DOHH2 (cell line): ENCODE measurements around the gene TVP23A.

Source experiments
- H3F3A ChIP-seq: fragments of 200-600 bp; sonication (generic), shearing (Covaris generic); 2 replicates; pipeline ENCODE4 v1.6.0; 2016; ENCODE audit warnings: antibody characterized with exemption, mild to moderate bottlenecking; ENCODE audit not compliant: control insufficient read depth, insufficient read depth
- H3K27ac ChIP-seq: fragments of 200-600 bp; sonication (generic); 2 replicates; pipeline ENCODE4 v1.5.1; 2014; ENCODE audit warnings: low read depth, mild to moderate bottlenecking, low read length, moderate library complexity
- H3K27me3 ChIP-seq: fragments of 200-600 bp; sonication (generic); 2 replicates; pipeline ENCODE4 v1.6.1; 2014; ENCODE audit warnings: mild to moderate bottlenecking, low read length, mixed read lengths; ENCODE audit not compliant: control insufficient read depth
- H3K36me3 ChIP-seq: fragments of 200-600 bp; sonication (generic); 2 replicates; pipeline ENCODE4 v1.6.1; 2014; ENCODE audit warnings: mild to moderate bottlenecking, low read length, moderate library complexity, mixed read lengths; ENCODE audit not compliant: control insufficient read depth
- H3K4me1 ChIP-seq: fragments of 200-600 bp; sonication (generic); 2 replicates; pipeline ENCODE4 v1.6.1; 2014; ENCODE audit warnings: mild to moderate bottlenecking, low read length, mixed read lengths; ENCODE audit not compliant: control insufficient read depth
- H3K4me2 ChIP-seq: fragments of 200-600 bp; sonication (generic); 2 replicates; pipeline ENCODE4 v1.6.0; 2014; ENCODE audit warnings: mild to moderate bottlenecking, low read length, moderate library complexity
- H3K4me3 ChIP-seq: fragments of 200-600 bp; sonication (generic); 2 replicates; pipeline ENCODE4 v1.5.1; 2014; ENCODE audit warnings: mild to moderate bottlenecking, low read length, mixed read lengths
- H3K79me2 ChIP-seq: fragments of 200-600 bp; sonication (generic); 2 replicates; pipeline ENCODE4 v1.6.1; 2014; ENCODE audit warnings: mild to moderate bottlenecking, low read length, mixed read lengths; ENCODE audit not compliant: control insufficient read depth
- H3K9me2 ChIP-seq: fragments of 200-600 bp; sonication (generic); replicated peaks from 2 replicates; pipeline ENCODE4 v1.6.1; 2014; ENCODE audit warnings: mild to moderate bottlenecking, low read length, mixed read lengths; ENCODE audit not compliant: control insufficient read depth
- H3K9me3 ChIP-seq: fragments of 200-600 bp; sonication (generic); 2 replicates; pipeline ENCODE4 v1.6.1; 2014; ENCODE audit warnings: antibody characterized with exemption, low read length, mixed read lengths; ENCODE audit not compliant: control insufficient read depth, insufficient read depth
- H4K20me1 ChIP-seq: fragments of 200-600 bp; sonication (generic); 2 replicates; pipeline ENCODE4 v1.6.0; 2014; ENCODE audit warnings: low read depth, mild to moderate bottlenecking, antibody characterized with exemption, low read length, moderate library complexity; ENCODE audit not compliant: control insufficient read depth, insufficient read depth
- CTCF ChIP-seq: fragments of 200-600 bp; sonication (generic); IDR thresholded peaks from one replicate; pipeline ENCODE4 v1.5.1; 2014; ENCODE audit warnings: antibody characterized with exemption, mild to moderate bottlenecking, low read depth, low read length; ENCODE audit not compliant: poor library complexity, severe bottlenecking
- EZH2phosphoT487 ChIP-seq: fragments of 200-600 bp; sonication (generic); IDR thresholded peaks from 2 replicates; pipeline ENCODE4 v1.6.1; 2017; ENCODE audit warnings: borderline replicate concordance, mild to moderate bottlenecking, antibody characterized with exemption, low read length, moderate library complexity, mixed read lengths

Gene TVP23A

GRCh38 chr16:10813099-10813455 lies 5.5 kb downstream of the TVP23A start:
- H3K4me2 ChIP-seq, result 0 out of 2 replicates have a peak overlapping the region, but pooled peaks have one; percentile 3
- H3K9me3 ChIP-seq, result no peaks in the 10 kb centered on the region
- TF ChIP-seq EZH2phosphoT487, result no peak
- no peaks in the 10 kb centered on the region for H3K79me2 ChIP-seq
- H3K4me1 ChIP-seq, result peaks cover 45% of the 10 kb centered on the region
- H3K36me3 ChIP-seq, result no peaks in the 10 kb centered on the region
- no peaks in the 10 kb centered on the region for H3K9me2 ChIP-seq
- 0 out of 2 replicates have a peak, but pooled peaks cover 4% of the 10 kb centered on the region for H3F3A ChIP-seq
- H3K4me3 ChIP-seq, result no peak overlapping the region
- no peak overlapping the region for H3K27ac ChIP-seq
- H4K20me1 ChIP-seq, result no peaks in the 10 kb centered on the region
- no peaks in the 10 kb centered on the region for H3K27me3 ChIP-seq

DNA sequence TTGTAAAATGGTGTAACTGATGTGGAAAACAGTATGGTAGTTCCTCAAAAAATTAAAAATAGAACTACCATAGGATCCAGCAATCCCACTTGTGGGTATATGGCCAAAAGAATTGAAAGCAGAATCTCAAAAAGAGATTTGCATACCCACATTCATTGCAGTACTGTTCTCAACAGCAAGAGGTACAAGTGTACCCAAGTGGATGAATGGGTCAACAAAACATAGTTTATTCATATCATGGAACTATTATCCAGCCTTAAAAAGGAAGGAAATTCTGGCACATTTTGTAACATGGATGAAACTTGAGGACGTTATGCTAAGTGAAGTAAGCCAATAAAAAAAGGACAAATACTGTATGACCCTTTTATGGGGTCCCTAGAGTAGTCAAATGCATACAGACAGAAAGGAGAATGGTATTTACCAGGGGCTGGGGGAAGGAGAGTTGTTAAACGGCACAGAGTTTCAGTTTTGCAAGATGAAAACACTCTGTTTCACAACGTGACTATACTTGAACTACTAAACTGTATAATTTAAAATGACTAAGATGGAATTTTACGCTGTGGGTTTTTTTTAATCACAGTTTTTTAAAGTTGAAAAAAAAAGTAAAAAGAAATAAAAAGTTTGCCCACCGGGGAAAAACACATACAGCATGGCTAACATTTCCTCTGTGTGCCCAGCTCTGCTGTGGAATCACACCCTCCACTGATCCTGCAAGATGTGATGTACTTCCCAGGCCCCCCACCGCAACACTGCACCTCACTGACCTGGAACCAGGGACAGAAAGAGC lies 6.1 kb downstream of the TVP23A start:
- Histone ChIP-seq H3K4me1 (peaks cover 51% of the 10 kb centered on the region), H3K27ac (no peak overlapping the region), H3K9me3 (no peaks in the 10 kb centered on the region), H3K79me2 (no peaks in the 10 kb centered on the region), H4K20me1 (no peaks in the 10 kb centered on the region), H3K4me3 (no peak overlapping the region), H3K36me3 (no peaks in the 10 kb centered on the region), H3K27me3 (no peaks in the 10 kb centered on the region; the same call in 1 of the 2 replicates), H3K9me2 (no peaks in the 10 kb centered on the region), H3F3A (0 out of 2 replicates have a peak, but pooled peaks cover 4% of the 10 kb centered on the region), H3K4me2 (peak overlapping the region; percentile 3; the same call in 1 of the 2 replicates)
- TF ChIP-seq EZH2phosphoT487 (no peak), CTCF (no peak)

GRCh38 chr16:10809706-10810105 lies 8.9 kb downstream of the TVP23A start:
- H3K27ac ChIP-seq, result no peak overlapping the region
- no peaks in the 10 kb centered on the region for H3F3A ChIP-seq
- no peaks in the 10 kb centered on the region for H4K20me1 ChIP-seq
- H3K4me2 ChIP-seq, result no peak overlapping the region
- peaks cover 66% of the 10 kb centered on the region for H3K4me1 ChIP-seq
- H3K4me3 ChIP-seq, result no peak overlapping the region
- H3K36me3 ChIP-seq, result no peaks in the 10 kb centered on the region
- no peak for TF ChIP-seq EZH2phosphoT487
- TF ChIP-seq CTCF, result no peak
- no peaks in the 10 kb centered on the region for H3K79me2 ChIP-seq
- no peaks in the 10 kb centered on the region for H3K9me3 ChIP-seq
- peaks cover 4% of the 10 kb centered on the region for H3K27me3 ChIP-seq
- no peaks in the 10 kb centered on the region for H3K9me2 ChIP-seq

DNA sequence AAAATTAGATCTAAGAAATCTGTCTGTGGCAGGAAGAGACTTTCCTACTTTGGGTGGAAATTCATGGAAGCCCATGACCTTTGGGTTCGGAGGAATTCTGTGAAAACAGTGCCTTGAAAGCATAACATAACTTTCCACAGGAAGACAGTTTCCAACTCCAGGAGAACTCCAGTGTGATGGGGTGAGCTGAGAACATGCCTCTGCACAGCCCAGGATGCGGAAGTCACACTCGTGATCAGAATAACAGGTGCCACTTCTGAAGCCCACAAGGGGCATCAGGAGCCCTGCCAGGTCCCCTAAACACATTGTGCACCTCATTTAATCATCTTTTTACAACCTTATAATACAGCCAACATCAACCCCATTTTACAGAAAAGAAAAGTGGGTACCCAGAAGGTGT lies 9.7 kb downstream of the TVP23A start:
- Histone ChIP-seq H3K36me3 (no peaks in the 10 kb centered on the region), H3K4me1 (peaks cover 67% of the 10 kb centered on the region), H3K27me3 (peaks cover 4% of the 10 kb centered on the region), H3K79me2 (no peaks in the 10 kb centered on the region), H3K27ac (no peak overlapping the region), H4K20me1 (no peaks in the 10 kb centered on the region), H3K4me2 (peak overlapping the region; percentile 15; the same call in 1 of the 2 replicates), H3K9me2 (no peaks in the 10 kb centered on the region), H3F3A (no peaks in the 10 kb centered on the region), H3K9me3 (no peaks in the 10 kb centered on the region), H3K4me3 (no peak overlapping the region)
- TF ChIP-seq CTCF (peak; percentile 37), EZH2phosphoT487 (no peak)
